IPS DF 6.9 (cell line): ENCODE data around the gene ADGRD2.

Experiments used
- DNase-seq: peaks from one replicate; pipeline ENCODE4 v3.0.0-alpha.2; 2013; ENCODE audit warnings: low read depth, low spot score
- H3K27ac ChIP-seq: one replicate; pipeline ENCODE4 v1.5.1; 2013; ENCODE audit warnings: low read length, control low read depth
- H3K27me3 ChIP-seq: 2 replicates; pipeline ENCODE4 v1.6.1; 2013; ENCODE audit warnings: mild to moderate bottlenecking, low read length; ENCODE audit not compliant: control insufficient read depth, insufficient read depth
- H3K36me3 ChIP-seq: 2 replicates; pipeline ENCODE4 v1.6.1; 2013; ENCODE audit warnings: low read length; ENCODE audit not compliant: control insufficient read depth, insufficient read depth
- H3K4me1 ChIP-seq: 2 replicates; pipeline ENCODE4 v1.6.1; 2013; ENCODE audit warnings: low read length; ENCODE audit not compliant: control insufficient read depth, insufficient read depth
- H3K4me3 ChIP-seq: 2 replicates; pipeline ENCODE4 v1.5.1; 2013; ENCODE audit warnings: mild to moderate bottlenecking, low read length
- H3K9me3 ChIP-seq: 2 replicates; pipeline ENCODE4 v1.6.1; 2013; ENCODE audit warnings: low read length, inconsistent platforms; ENCODE audit not compliant: control insufficient read depth, insufficient read depth
- WGBS: extraction: QIAGEN DNeasy Blood & Tissue Kit; methylation state at CpG from one replicate; pipeline ENCODE4 v1.1.7; 2013; ENCODE audit warnings: mixed read lengths, missing lambda C conversion rate; ENCODE audit not compliant: insufficient read length, insufficient coverage; 5-methylcytosine and 5-hydroxymethylcytosine counted together

Gene ADGRD2

DNA sequence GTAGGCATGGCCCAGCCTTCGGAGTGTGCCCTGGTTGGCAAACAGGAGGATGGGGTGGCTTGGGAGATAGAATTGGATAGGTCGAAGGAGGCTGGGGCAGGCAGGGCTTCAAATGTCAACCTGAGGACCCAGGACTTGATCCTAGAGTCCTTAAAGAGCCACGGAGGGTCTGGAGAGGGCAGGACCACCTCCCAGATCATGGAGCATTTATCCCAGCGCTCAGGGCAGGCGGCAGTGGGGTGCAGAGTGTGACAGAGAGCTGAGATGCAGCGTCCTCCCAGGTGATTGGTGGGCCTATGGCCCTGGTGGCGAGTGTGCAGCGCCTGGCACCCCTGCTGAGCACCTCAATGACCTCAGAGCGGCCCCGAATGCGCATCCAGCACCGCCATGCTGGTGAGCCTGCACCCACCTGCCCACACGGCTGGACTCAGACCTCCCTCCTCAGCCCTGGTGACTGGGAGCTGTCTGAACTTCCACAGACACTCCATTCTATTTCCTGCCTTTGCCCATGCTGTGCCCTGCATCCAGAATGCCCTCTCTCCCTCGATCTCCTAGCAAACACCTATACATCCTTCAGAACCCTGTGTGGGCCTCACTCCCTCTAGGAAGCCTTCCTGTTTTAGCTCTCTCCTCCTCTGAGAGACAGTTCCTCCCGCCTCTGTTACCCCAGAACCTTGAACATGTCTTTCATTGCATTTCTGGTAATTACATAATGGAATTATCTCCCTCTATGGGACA, 6.3 kb downstream of the ADGRD2 start:
- WGBS = no CpG with 5 or more reads among the region's 15 CpGs
- H3K4me3 ChIP-seq = no peak overlapping the region

DNA sequence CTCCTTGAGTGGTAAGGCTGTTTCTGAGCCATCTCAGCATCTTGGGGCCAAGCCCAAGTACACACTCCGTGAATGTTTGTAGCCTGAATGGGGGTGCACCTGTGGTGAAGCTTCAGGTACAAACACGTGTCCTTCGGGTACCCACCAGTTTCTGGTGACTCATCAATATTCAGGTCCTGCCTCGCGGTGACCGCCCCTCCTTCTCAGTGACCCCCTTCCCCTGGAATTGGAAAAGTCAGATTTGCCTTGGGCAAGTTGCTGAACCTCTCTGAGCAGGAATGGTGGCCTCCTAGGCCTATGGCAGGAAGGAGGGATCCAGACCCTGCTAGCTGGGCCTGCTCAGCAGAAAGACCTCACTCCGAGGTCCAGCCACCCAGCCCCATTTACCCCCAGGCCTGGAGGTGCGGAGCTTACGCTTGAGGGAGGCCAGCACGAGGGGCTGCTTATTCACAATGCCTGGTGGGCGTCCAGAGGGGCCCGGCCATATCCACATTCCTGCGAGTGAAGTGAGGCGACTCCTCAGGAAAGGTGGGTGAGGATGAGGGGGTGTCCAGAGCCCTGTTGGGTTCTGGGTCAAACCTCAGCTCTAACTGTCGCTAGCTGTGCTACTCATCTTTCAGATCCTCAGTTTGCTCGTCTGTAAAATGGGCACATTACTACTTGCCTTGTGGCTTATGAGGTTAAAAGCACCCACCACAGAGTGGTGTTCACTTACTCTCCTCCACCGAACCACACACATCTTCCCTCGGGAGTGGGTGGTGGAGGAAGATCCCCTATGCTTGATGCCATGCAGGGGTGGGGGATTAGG, 7.0 kb downstream of the ADGRD2 start:
- H3K36me3 ChIP-seq = no peaks in the 10 kb centered on the region
- H3K4me1 ChIP-seq = peaks cover 8% of the 10 kb centered on the region
- peaks cover 4% of the 10 kb centered on the region; the same call in 1 of the 2 replicates for H3K27me3 ChIP-seq
- WGBS = no CpG with 5 or more reads among the region's 18 CpGs
- no peak overlapping the region for H3K27ac ChIP-seq
- DNase-seq = no peak
- H3K4me3 ChIP-seq = no peak overlapping the region
- H3K9me3 ChIP-seq = no peaks in the 10 kb centered on the region

More for the DNA sequence above, 6.3 kb downstream of the ADGRD2 start:
- DNase-seq = no peak
- Histone ChIP-seq H3K27ac (no peak overlapping the region), H3K36me3 (no peaks in the 10 kb centered on the region), H3K4me1 (peaks cover 9% of the 10 kb centered on the region), H3K9me3 (no peaks in the 10 kb centered on the region), H3K27me3 (peaks cover 8% of the 10 kb centered on the region; the same call in 1 of the 2 replicates)

DNA sequence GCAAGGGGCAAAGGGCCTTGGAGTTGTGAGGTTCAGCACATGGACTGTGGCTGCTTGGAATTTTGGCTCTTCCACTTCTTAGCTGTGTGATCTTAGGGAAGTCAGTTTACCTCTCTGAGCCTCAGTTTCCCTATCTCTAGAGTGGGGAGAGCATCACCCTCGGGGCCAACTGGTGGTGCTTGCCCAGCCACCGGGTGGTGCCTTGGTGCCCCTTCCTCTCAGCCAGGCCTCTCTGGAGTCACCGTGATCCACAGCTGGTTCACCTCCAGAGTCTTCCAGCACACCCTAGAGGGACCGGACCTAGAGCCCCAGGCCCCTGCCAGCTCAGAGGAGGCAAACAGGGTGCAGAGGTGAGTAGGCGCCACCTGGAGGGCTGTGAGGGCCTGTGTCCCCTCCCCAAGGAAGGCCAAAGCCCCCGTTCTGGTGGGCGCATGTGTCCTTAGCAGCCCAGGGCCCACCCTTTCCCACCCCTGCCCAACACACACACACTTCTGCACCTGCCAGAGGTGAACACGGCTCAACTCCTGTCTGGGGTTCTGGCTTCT, 7.7 kb downstream of the ADGRD2 start:
- no CpG with 5 or more reads among the region's 8 CpGs for WGBS
- Histone ChIP-seq H3K9me3 (no peaks in the 10 kb centered on the region), H3K27ac (no peak overlapping the region), H3K4me1 (peaks cover 5% of the 10 kb centered on the region), H3K27me3 (no peaks in the 10 kb centered on the region; the same call in 1 of the 2 replicates), H3K4me3 (no peak overlapping the region), H3K36me3 (no peaks in the 10 kb centered on the region)
- DNase-seq = no peak

DNA sequence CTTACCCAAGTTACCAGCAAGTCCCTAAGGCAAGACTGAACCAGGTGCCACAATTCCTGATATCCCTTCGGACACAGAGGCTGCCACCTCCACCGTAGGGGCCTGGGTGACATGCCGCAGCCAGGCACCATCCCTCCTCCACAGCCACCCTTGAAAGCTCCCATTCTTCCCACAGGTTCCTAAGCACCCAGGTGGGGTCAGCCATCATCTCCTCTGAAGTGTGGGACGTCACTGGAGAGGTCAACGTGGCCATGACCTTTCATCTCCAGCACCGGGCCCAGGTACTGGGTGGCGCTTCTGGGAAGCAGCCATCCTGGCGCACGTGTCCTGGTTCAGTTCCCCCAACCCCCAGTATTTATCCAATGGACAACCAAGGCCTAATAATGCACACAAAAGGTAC, 8.2 kb downstream of the ADGRD2 start:
- H3K36me3 ChIP-seq = no peaks in the 10 kb centered on the region
- no peaks in the 10 kb centered on the region for H3K9me3 ChIP-seq
- H3K27ac ChIP-seq = no peak overlapping the region
- DNase-seq = no peak
- no peak overlapping the region for H3K4me3 ChIP-seq
- H3K4me1 ChIP-seq = peaks cover 3% of the 10 kb centered on the region; the same call in 1 of the 2 replicates
- WGBS = no CpG with 5 or more reads among the region's 9 CpGs
- H3K27me3 ChIP-seq = no peaks in the 10 kb centered on the region

DNA sequence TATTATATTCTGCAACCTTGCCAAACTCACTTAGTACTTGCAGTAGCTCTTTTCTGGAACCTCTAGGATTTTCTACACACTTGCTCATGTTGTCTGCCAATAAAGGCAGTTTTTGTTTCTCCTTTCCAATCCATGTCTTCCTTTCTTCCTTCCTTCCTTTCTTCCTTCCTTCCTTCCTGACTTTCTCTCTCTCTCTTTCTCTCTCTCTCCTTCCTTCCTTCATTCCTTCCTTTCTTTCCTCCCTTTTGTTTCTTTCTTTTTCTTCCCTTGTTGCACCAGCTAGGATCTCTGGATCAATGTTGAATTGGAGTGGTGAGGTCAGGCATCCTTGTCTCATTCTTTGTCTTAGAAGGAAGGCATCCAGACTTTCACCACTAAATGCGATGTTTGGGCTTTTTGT, 12.5 kb downstream of the ADGRD2 start:
- Histone ChIP-seq H3K27ac (no peak overlapping the region), H3K9me3 (no peaks in the 10 kb centered on the region)

DNA sequence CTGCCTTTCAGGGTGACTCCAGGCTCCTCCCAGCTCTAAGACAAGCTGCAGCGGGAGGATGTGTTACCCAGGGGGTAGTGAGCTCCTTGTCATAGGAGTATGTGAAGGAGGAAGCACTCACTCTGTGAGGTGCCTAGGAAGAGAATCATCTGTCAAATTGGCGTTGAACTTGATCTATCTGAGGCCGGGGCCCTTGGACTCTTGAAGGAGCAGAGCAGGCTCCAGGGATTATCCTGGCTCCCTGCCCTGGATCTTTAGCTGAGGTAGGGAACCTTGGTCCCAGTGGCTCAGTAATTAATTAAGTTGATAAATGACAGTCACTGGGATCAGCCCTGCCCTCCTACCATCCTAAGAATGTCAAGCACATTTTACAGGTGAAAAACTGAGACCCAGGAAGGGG, 15.5 kb downstream of the ADGRD2 start:
- H3K27me3 ChIP-seq = no peaks in the 10 kb centered on the region

More for the DNA sequence above, 12.5 kb downstream of the ADGRD2 start:
- DNase-seq = no peak
- Histone ChIP-seq H3K4me1 (no peaks in the 10 kb centered on the region; the same call in 1 of the 2 replicates), H3K4me3 (no peak overlapping the region), H3K36me3 (no peaks in the 10 kb centered on the region), H3K27me3 (no peaks in the 10 kb centered on the region)
- WGBS = no CpG with 5 or more reads among the region's 1 CpG

DNA sequence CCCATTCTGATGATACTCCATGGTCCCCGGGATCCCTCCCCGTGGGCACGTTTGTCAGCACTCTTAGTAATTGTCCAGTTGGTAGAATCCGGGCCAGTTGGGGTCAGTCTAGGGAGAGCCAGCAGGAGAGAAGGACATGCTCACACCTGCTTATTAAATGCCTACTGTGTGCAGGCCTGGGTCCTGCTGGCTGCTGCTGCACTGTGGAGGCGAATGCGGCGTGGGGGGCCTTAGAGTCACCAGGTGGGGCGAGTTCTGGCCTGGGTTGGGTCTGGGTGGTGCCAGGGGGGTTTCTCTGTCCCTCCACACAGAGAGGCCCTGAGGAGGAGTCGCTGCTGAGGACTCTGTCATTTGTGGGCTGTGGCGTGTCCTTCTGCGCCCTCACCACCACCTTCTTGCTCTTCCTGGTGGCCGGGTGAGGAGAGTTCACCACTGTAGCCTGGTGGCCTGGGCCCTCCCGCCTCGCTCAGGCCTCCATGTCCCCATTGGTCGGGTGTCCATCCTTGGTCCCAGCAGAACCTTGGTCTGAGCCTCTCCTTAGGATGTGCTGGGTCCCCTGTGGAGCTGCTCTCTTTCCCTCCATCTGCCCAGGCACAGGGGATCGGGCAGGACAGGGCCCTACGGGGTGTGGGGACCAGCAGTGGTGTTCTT, 17.3 kb downstream of the ADGRD2 start:
- Histone ChIP-seq H3K9me3 (no peaks in the 10 kb centered on the region), H3K27me3 (no peaks in the 10 kb centered on the region), H3K36me3 (no peaks in the 10 kb centered on the region; the same call in 1 of the 2 replicates), H3K27ac (no peak overlapping the region), H3K4me3 (no peak overlapping the region), H3K4me1 (no peaks in the 10 kb centered on the region; the same call in 1 of the 2 replicates)
- WGBS = no CpG with 5 or more reads among the region's 17 CpGs
- DNase-seq = no peak

More for the DNA sequence above, 15.5 kb downstream of the ADGRD2 start:
- no peaks in the 10 kb centered on the region for H3K9me3 ChIP-seq
- H3K27ac ChIP-seq = no peak overlapping the region
- H3K4me3 ChIP-seq = no peak overlapping the region
- H3K36me3 ChIP-seq = no peaks in the 10 kb centered on the region; the same call in 1 of the 2 replicates
- WGBS = no CpG with 5 or more reads among the region's 3 CpGs
- no peak for DNase-seq
- no peaks in the 10 kb centered on the region; the same call in 1 of the 2 replicates for H3K4me1 ChIP-seq

DNA sequence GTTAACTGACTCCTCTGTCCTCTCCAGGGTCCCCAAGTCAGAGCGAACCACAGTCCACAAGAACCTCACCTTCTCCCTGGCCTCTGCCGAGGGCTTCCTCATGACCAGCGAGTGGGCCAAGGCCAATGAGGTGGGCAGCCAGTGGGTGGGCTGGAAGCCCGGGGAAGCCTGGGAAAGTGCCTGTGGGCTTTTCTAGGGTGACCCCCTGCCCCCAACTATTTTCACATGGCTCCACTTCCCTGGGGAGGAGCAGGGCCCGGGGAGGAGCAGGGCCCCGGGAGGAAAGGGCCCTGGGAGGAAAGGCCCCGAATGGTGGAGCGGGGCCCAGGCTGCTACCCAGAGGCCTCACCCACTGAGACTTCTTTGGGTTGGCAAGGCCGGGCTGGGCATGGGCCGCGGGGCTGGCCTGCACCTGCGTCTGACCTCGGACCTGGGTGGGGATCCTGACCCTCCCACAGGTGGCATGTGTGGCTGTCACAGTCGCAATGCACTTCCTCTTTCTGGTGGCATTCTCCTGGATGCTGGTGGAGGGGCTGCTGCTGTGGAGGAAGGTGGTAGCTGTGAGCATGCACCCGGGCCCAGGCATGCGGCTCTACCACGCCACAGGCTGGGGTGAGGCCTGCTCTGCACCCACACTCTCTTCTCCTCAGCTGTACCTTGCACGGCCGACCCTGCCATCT, 17.9 kb downstream of the ADGRD2 start:
- Histone ChIP-seq H3K36me3 (no peaks in the 10 kb centered on the region; the same call in 1 of the 2 replicates), H3K27ac (no peak overlapping the region), H3K27me3 (no peaks in the 10 kb centered on the region), H3K4me3 (no peak overlapping the region), H3K9me3 (no peaks in the 10 kb centered on the region), H3K4me1 (no peaks in the 10 kb centered on the region; the same call in 1 of the 2 replicates)
- WGBS = no CpG with 5 or more reads among the region's 19 CpGs
- no peak for DNase-seq

DNA sequence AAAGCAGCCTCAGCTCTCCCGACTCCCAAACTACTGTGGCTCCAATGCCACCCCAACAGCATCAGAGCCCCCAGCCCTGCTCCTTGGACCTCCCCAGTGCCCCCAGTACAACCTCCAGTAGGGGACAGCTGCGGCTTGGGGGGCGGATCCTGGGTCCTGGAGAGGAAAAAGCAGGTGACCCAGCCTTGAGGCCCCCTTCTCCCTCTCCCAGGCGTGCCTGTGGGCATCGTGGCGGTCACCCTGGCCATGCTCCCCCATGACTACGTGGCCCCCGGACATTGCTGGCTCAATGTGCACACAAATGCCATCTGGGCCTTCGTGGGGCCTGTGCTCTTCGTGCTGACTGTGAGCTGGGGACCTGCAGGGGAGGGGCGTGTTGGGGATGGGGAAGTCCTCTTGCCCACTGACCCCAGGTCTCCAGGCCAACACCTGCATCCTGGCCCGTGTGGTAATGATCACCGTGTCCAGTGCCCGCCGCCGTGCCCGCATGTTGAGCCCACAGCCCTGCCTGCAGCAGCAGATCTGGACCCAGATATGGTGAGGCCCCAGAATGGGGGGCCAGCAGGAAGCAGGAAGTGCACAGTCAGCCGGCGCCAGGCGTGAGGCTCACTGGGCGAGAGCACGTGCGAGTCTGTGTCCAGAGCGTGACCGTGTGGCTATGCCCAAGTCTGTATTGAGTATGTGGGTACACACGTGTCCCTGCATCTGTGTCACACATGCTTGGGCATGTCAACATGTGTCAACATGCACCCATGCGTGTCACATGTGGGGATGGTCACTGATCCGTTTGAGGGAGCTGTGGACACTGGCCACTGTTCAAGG, 19.0 kb downstream of the ADGRD2 start:
- no peaks in the 10 kb centered on the region for H3K9me3 ChIP-seq
- H3K27me3 ChIP-seq = no peaks in the 10 kb centered on the region
- H3K4me1 ChIP-seq = no peaks in the 10 kb centered on the region; the same call in 1 of the 2 replicates
- no peak overlapping the region for H3K4me3 ChIP-seq
- H3K36me3 ChIP-seq = no peaks in the 10 kb centered on the region; the same call in 1 of the 2 replicates
- no peak overlapping the region for H3K27ac ChIP-seq
- DNase-seq = no peak
- no CpG with 5 or more reads among the region's 28 CpGs for WGBS
